GM20000 (cell line): ENCODE results near the gene ERG.

Source experiments
- DNase-seq: peaks from one replicate; pipeline ENCODE4 v3.0.0; 2012; ENCODE audit warnings: low spot score
- CTCF ChIP-seq: IDR thresholded peaks from 2 replicates; pipeline ENCODE4 v1.5.1; 2012; ENCODE audit warnings: mild to moderate bottlenecking, control low read depth; ENCODE audit errors: extremely low read depth, missing control alignments

The ERG gene

GRCh38 chr21:38438462-38438893, 59.8 kb downstream of the ERG start:
- no peak for DNase-seq
- TF ChIP-seq CTCF, result no peak

DNA sequence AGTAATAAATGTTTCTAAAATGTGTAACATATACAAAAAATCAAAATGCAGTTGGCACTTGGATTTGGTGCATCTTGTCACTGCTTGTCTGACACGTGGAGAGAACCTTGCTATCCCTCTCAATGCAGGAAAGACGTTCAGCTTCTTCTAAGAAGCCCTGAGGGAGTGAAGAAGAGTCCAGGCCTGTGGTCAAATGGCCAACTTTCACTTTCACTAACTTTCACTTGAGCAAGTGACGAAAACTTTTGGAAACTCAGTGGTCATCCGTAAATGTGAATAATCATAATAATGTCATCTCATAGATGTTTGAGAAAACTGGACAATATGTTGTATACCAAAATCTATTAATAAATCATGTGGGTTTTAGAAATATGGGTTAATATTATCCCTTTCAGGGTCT, 61.9 kb downstream of the ERG start:
- no peak for DNase-seq
- TF ChIP-seq CTCF, result no peak

DNA sequence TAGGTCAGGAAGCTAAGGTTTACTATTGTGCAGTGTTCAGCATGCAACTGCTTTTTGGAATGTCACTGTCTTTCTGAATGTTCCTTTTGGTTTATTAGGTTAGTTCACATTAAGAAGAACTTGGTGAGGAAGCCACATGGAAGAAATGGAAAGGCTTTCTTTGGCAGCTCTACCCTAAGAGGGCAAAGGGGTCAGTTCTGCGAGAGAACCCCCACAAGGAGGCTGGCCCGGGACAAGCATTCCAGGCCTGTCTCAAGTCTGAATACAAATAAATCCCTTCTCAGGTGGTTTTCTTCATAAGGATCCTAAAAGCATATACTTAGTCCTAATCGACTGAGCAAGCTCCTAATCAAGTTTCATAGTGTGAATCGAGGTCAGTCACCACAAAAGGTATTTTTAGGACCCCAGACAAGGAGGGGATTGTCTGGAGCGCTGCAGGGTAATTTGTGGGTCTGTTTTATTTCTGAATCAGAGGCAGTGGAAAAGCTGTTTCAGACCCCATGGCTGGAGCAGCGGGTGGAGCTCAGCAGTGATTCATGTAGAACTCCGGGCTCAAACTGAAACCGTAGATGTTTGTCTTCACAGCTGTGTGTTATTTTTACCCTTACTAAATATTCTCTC, 63.3 kb downstream of the ERG start:
- no peak for DNase-seq
- no peak for TF ChIP-seq CTCF

- TF ChIP-seq CTCF, result no peak
- DNase-seq, result no peak
Observed at GRCh38 chr21:38433471-38433870, 64.8 kb downstream of the ERG start.

DNA sequence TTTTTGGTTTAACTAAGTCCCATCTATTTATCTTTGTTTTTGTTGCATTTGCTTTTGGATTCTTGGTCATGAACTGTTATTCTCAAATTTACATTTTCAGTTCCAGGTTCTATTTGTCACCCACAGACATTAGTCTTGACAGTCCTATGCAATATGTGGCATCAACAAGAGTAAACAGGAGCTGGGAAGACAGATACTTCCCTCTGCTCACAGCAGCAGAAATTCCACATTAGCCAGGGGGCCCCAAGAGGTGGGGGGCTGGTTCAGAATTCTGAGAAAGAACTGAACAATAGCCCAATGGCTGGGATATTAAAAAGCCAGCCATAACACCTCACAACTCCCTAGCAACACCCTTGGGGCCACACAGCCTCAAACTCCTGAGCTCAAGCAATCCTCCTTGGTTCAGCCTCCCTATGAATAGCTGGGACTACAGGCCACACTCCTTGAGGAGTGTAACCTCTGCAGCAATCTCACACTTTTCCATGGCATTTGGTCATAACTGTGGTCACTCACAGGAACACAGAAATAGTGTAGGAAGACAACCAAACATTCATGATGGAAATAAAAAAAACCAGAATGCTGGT, 67.8 kb downstream of the ERG start:
- no peak for DNase-seq
- no peak for TF ChIP-seq CTCF

DNA sequence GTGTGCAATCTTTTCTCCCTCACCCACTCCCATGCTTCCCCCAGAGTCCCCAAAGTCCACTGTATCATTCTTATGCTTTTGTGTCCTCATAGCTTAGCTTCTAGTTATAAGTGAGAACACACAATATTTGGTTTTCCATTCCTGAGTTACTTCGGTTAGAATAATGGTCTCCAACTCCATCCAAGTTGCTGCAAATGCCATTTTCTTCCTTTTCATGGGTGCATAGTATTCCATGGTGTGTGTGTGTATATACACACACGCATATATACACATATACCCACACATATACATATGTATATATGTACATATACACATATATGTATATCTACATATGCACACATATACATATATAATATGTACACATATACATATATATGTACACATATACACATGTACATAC, 69.3 kb downstream of the ERG start:
- no peak for TF ChIP-seq CTCF
- no peak for DNase-seq

DNA sequence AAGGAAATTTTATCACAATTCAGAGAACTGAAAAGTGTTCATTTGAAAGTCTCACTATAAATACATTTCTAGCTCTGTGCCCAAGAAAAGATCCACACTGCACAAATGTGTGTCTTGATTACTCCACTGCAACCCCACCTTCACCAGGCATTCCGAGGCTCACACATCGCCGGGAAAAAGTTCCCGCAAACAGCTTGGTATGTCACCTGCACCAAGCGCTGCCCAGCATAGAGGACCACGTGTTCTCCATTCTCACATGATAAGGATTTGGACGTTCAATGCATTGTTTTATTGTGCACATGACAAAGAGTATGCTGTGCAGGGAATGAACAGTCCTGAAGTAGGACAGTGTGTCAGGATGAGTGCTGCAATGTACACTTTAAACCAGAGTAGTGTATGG, 70.1 kb downstream of the ERG start:
- no peak for TF ChIP-seq CTCF
- no peak for DNase-seq
